ENCODE measurements around the gene RBM20.

The RBM20 gene

DNA sequence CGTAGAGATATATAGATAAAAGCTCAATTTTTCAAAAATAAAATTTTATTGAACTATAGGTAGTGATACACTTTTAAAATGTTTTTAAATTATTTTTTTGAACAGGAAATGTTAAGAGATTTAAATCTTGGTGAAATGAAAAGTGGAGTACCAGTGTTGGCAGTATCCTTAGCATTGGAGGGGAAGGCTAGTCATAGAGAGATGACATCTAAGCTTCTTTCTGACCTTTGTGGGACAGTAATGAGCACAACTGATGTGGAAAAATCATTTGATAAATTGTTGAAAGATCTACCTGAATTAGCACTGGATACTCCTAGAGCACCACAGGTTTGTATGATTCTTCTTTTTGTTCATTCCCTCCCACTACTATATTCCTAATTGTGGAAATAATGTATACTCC lies 243.4 kb downstream of the RBM20 start:
- in situ Hi-C loops (cut with MboI; ENCODE audit: low sequenced_read_pairs) = no loop called here

Measured in HL-60/S4 (cell line).